ENCODE data around the gene RAB24. TPM values are rescaled to one million over a fixed set of nuclear protein-coding genes. Genes with fewer than 3 reads are reported as not detected.

The RAB24 gene
- total and polyA plus RNA-seq, 2 experiments from 2014 or later: 27.1 to 27.7 TPM

GRCh38 chr5:177297922-177298321 is 5.6 kb downstream of the RAB24 start (continued):
- TF ChIP-seq, protein P1, sequence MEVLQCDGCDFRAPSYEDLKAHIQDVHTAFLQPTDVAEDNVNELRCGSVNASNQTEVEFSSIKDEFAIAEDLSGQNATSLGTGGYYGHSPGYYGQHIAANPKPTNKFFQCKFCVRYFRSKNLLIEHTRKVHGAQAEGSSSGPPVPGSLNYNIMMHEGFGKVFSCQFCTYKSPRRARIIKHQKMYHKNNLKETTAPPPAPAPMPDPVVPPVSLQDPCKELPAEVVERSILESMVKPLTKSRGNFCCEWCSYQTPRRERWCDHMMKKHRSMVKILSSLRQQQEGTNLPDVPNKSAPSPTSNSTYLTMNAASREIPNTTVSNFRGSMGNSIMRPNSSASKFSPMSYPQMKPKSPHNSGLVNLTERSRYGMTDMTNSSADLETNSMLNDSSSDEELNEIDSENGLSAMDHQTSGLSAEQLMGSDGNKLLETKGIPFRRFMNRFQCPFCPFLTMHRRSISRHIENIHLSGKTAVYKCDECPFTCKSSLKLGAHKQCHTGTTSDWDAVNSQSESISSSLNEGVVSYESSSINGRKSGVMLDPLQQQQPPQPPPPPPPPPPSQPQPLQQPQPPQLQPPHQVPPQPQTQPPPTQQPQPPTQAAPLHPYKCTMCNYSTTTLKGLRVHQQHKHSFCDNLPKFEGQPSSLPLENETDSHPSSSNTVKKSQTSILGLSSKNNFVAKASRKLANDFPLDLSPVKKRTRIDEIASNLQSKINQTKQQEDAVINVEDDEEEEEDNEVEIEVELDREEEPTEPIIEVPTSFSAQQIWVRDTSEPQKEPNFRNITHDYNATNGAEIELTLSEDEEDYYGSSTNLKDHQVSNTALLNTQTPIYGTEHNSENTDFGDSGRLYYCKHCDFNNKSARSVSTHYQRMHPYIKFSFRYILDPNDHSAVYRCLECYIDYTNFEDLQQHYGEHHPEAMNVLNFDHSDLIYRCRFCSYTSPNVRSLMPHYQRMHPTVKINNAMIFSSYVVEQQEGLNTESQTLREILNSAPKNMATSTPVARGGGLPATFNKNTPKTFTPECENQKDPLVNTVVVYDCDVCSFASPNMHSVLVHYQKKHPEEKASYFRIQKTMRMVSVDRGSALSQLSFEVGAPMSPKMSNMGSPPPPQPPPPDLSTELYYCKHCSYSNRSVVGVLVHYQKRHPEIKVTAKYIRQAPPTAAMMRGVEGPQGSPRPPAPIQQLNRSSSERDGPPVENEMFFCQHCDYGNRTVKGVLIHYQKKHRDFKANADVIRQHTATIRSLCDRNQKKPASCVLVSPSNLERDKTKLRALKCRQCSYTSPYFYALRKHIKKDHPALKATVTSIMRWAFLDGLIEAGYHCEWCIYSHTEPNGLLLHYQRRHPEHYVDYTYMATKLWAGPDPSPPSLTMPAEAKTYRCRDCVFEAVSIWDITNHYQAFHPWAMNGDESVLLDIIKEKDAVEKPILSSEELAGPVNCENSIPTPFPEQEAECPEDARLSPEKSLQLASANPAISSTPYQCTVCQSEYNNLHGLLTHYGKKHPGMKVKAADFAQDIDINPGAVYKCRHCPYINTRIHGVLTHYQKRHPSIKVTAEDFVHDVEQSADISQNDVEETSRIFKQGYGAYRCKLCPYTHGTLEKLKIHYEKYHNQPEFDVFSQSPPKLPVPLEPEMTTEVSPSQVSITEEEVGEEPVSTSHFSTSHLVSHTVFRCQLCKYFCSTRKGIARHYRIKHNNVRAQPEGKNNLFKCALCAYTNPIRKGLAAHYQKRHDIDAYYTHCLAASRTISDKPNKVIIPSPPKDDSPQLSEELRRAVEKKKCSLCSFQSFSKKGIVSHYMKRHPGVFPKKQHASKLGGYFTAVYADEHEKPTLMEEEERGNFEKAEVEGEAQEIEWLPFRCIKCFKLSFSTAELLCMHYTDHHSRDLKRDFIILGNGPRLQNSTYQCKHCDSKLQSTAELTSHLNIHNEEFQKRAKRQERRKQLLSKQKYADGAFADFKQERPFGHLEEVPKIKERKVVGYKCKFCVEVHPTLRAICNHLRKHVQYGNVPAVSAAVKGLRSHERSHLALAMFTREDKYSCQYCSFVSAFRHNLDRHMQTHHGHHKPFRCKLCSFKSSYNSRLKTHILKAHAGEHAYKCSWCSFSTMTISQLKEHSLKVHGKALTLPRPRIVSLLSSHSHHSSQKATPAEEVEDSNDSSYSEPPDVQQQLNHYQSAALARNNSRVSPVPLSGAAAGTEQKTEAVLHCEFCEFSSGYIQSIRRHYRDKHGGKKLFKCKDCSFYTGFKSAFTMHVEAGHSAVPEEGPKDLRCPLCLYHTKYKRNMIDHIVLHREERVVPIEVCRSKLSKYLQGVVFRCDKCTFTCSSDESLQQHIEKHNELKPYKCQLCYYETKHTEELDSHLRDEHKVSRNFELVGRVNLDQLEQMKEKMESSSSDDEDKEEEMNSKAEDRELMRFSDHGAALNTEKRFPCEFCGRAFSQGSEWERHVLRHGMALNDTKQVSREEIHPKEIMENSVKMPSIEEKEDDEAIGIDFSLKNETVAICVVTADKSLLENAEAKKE (CRISPR knock-in tag; IDR thresholded peaks at IDR 0.05): no peak
- no peak for TF ChIP-seq NANOG (IDR thresholded peaks at IDR 0.05; ENCODE audit: borderline replicate concordance)

DNA sequence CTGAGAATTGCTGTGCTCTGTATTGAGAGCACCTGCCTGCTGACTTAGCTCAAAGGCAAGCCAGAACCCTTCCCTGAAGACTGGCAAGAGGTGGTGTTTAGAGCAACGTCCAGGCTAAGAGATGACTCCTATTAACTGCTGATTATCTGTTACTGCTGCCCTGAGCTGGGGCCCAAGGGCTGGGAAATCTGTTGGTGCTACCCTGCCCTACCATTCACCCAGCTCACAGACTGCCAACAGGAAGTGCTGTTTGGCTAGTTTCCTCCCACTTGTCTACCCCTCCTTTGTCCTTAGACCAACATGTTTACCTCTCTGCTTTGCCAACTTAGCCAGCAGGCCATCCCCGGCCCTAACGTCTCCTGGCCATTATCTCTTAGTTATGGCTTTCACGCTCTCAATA is 6.9 kb downstream of the RAB24 start:
- peaks cover 31% of the 10 kb centered on the region for H3K4me1 ChIP-seq (ENCODE audit: insufficient read depth)
- peak overlapping the region; percentile 53 for H3K27ac ChIP-seq (ENCODE audit: low read depth)
- H3K36me3 ChIP-seq (ENCODE audit: insufficient read depth): peaks cover 41% of the 10 kb centered on the region
- no peaks in the 10 kb centered on the region for H3K9me2 ChIP-seq (ENCODE audit: insufficient read depth)
- no peaks in the 10 kb centered on the region; the same call in 2 of the 3 replicates for H3K9me3 Mint-ChIP-seq
- peaks cover 13% of the 10 kb centered on the region; the same call in 1 of the 2 replicates for H3K79me2 ChIP-seq (replicated peaks; ENCODE audit: insufficient read depth)
- peaks cover 80% of the 10 kb centered on the region for H3K36me3 Mint-ChIP-seq (ENCODE audit: low read depth)
- DNase-seq (ENCODE audit: low spot score) (no peak), ATAC-seq (no peak)
- peaks cover 44% of the 10 kb centered on the region for H4K20me1 ChIP-seq (replicated peaks; ENCODE audit: insufficient read depth)
- H2AFZ ChIP-seq: no peak overlapping the region
- no peak overlapping the region for H3K4me3 ChIP-seq
- no peaks in the 10 kb centered on the region for H3K27me3 ChIP-seq (ENCODE audit: insufficient read depth)
- no peak overlapping the region for H3K4me3 Mint-ChIP-seq
- peaks cover 50% of the 10 kb centered on the region for H3K4me1 Mint-ChIP-seq
- H3K4me2 ChIP-seq: no peak overlapping the region
- peaks cover 44% of the 10 kb centered on the region for H3F3A ChIP-seq (replicated peaks; ENCODE audit: low read depth)
- H3K27me3 Mint-ChIP-seq (ENCODE audit: insufficient read depth, low read depth, poor library complexity): peaks cover 33% of the 10 kb centered on the region
- H3K27ac Mint-ChIP-seq: peak overlapping the region; percentile 57
- TF ChIP-seq POLR2AphosphoS5 (IDR thresholded peaks at IDR 0.05; ENCODE audit: low read depth) (no peak), CTCF (conservative IDR thresholded peaks at IDR 0.05; ENCODE audit: low read depth in 2 of 2) (no peak), NANOG (IDR thresholded peaks at IDR 0.05; ENCODE audit: borderline replicate concordance) (no peak), CREB1 (CRISPR knock-in tag; IDR thresholded peaks at IDR 0.05; ENCODE audit: low read depth) (no peak), ZNF331 (CRISPR knock-in tag; IDR thresholded peaks at IDR 0.05; ENCODE audit: low read depth) (no peak), EZH2phosphoT487 (IDR thresholded peaks at IDR 0.05; ENCODE audit: unreplicated experiment) (no peak), STAT1 (IDR thresholded peaks at IDR 0.05; ENCODE audit: unreplicated experiment) (no peak), REST (IDR thresholded peaks at IDR 0.05; ENCODE audit: unreplicated experiment) (no peak), ZNF114 (CRISPR knock-in tag; IDR thresholded peaks at IDR 0.05) (no peak), JUNB (IDR thresholded peaks at IDR 0.05; ENCODE audit: unreplicated experiment) (no peak)

All from GM23338 (cell line).